Glomerular visceral epithelial cell (primary cell): Measurements from ENCODE around the gene TMEM218.
"Not testable (repeated sequence)": the region's sequence is repeated elsewhere in the genome, so short reads cannot be mapped to it uniquely, and the experiment has no call there.

Experiments
- DNase-seq: peaks from one replicate; pipeline ENCODE4 v3.0.0-alpha.2; 2016; ENCODE audit errors: extremely low spot score

TMEM218 gene

GRCh38 chr11:125056111-125056510, 55.3 kb downstream of the TMEM218 start:
- not testable (repeated sequence) for DNase-seq

DNA sequence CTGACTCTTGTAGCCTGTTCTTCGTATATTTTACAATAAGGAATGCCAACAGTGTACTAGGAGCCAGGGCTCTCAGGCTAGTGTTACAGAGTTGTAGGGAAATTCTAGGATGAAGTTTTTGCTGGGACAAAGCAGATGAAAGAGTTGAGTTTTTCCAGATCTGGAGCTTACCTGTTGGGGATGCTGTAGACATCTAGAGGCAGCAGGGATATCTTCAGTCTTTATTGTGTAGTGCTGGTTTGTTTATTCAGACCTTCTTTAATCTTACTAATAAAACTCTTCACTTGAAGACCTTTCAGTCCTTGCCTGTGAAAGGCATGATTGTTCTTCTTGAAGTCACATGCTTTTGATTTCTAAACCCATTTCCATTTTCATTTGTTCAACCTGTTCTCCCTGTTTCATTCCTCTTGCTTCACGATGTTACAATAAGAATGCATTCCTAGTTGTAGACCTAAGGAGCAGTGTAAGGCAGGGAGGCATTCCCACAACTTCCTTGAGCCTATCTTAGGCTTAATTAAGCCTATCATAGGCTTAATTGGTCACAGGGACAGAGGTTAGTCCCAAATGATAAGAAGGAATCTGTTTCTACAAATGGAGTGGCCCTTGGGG, 56.2 kb downstream of the TMEM218 start:
- DNase-seq, result no peak

GRCh38 chr11:125053167-125053566, 58.3 kb downstream of the TMEM218 start:
- no peak for DNase-seq

DNA sequence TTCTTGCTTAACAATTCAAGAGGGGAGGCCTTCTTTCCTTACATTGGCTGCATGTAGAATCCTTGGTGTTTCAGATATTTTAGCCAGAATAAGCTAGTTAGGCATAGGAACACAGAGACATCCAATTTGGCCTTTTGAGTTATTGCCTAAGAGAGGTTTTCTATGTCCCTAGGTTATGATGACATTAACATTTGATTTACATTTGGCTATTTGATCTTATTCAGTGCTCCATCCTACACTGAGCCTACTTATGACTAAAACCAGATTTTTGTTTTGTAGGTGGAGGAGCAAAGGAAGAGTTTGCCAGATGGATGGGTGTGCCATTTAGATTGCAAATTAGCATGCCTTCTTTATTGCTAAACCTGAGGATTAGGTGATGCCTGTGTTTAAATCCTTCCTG, 59.4 kb downstream of the TMEM218 start:
- no peak for DNase-seq

GRCh38 chr11:125049164-125049792, 62.1 kb downstream of the TMEM218 start:
- DNase-seq, result no peak
